Stimulated activated CD4-positive, alpha-beta T cell treated with anti-CD3 and anti-CD28 coated beads, Interleukin-1b, Interleukin-23, amount 100 ng/mL, for 24 hours (primary cell): Measurements from ENCODE around the gene ZSCAN21.
"Not testable (repeated sequence)": the region's sequence is repeated elsewhere in the genome, so short reads cannot be mapped to it uniquely, and the experiment has no call there.

Experiments
- DNase-seq, 4 experiments: peaks; one replicate each; pipeline ENCODE4 v3.0.0-alpha.2; 2020; ENCODE audit warnings: low read depth in 4 of 4, low spot score in 1 of 4

The ZSCAN21 gene

DNA sequence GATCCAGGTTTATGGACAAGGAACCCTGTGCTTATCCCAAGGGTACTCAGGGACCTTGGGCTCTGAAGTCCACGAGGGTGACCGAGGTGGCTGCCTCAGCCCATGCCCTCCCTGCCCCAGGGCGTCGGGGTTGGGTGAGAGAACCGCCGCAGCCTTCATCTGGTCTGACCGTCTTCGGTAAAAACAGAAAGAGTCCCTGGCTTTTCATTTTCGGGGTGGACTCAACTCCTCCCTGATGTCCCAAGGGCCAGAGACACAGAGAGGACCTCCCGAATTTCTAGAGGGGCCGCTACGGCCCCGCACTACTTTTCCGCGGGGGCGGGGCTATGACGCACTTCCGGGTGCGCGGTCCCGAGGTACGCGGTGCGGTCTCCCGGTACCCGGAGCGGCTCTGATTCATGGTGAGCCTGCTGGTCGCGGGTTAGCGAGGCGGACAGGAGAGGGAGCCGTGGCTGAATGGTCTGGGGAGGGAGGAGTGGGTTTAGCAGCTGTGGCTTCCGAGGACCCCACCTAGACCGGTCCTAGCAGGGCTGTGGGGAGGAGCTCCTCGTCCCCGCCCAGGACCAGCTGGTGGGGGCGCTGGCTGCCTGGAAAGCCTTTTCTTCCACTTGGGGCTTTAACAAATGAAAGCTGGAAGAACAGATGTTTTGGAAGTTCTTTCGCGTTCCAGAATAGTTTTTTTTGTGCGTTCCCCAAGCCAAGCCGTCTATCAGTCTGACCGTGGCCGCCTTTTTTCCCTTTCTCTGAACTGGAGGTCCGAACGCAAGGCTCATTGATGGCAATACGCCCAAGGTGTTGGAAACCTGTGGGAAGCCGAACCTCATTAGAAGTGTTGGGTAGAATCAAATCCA lies at the start of gene ZSCAN21:
Gene ZSCAN21 (plus strand): TSS at position 334 of the 851 bp plus-strand sequence. CDS start 7,233 bp downstream, outside the sequence.
- DNase-seq = peak; percentile 64 to 75 (median 72)

DNA sequence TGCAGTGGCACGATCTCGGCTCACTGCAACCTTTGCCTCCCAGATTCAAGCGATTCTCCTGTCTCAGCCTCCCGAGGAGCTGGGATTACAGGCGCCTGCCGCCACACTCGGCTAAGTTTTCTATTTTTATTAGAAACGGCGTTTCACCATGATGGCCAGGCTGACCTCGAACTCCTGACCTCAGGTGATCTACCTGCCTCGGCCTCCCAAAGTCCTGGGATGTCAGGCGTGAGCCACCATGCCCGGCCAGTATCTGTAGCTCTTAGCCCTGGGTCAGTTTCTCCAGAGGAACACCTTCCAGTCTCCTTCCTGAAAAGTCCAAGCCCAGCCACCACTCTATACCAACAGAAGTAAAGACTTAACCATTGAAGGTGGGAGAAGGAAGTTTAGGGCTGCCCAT lies 49.3 kb upstream of the ZSCAN21 start:
- no peak for DNase-seq

DNA sequence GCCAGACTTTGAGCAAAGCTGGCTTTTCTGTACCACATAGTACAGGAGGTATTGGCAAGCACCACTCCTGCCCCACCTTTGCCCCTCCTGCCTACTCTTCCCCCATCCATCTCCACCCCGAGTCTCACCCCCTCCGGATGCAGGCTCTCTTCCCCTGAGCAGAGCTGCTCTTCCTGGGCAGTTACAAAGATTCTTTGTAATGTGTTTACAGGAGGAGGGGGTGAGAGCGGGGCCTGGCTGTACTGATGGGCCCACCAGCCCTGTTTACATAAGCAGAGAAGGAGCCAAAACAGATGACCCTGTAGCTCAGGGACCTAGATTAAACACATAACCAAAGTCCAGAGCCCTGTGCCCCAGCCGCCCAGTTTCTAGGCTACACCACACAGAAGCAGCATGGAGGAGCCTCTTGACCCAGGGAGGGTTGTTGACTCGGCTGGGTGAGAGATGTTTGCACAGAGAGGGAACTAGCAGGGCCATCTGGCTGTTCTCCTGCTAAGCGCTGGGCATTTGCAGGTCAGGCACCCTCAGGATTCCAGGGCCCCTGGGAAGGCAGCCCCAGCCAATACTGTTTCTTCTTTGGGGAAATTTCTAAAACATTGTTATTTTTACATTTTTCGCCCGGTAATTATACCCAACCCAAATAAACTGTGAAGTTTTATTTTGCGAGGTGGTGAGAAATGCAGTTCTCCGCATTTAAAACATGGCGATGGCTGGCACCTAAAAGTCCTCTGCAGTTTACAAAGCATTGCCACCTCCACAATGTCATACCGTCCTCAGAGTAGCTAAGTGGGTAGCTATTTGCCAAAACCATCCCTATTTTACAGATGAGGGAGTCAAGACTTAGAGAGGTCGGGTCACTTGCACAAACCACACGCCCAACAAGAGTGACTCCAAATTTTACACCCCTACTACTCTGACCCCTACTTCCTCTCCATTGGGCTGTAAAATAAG lies 45.6 kb upstream of the ZSCAN21 start:
- no peak for DNase-seq

DNA sequence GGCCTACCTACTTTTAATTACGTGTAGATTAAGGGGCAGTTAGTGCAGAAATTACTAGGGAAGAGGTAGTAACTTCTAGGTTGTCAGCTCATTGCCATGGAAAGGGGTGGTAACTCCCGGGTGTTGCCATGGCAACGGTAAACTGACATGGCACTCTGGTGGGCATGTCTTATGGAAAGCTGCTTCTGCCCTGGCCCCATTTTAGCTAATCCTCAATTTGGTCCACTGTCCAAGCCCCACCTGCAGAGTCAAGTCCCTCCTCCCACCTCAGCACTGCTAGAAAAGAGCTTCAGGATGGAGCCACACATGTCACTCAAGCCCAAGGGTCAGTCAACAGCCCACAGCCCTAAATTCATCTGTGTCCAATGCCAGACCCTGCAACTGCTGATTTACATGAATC lies 41.7 kb upstream of the ZSCAN21 start:
- no peak for DNase-seq

DNA sequence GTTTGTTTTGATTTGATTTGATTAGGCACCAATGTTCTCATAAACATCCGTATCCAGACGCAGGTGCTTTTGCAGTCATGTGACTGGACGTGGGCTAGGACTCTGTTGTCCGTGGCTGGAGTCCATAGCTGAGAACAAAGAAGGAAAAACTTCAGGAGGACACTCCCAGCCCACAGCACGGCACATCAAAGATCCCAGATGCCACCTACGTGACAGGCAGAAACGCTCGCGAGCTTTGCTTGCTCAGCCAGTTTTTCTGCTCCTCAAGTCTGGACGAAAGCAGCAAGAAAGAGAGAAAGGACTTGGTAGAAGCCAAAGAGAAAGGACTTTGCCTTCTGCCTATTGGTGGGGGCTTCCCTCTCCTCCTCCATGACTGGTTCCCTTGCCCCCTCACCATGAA lies 41.0 kb upstream of the ZSCAN21 start:
- DNase-seq = no peak

DNA sequence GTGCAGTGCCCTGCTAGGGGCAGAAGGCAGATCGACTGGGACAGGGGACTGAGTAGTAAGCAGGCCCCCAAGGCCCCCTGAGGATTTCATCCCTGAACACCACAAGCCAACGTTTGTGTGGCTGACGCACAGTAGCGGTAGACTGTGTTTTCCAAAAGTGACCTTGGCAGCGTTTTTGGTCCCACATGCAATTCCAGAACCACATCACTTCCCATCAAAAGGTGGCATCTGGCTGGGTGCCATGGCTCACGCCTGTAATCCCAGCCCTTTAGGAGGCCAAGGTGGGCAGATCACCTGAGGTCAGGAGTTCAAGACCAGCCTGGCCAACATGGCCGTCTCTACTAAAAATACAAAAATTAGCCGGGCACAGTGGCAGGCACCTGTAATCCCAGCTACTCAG lies 39.6 kb upstream of the ZSCAN21 start:
- not testable (repeated sequence) for DNase-seq

DNA sequence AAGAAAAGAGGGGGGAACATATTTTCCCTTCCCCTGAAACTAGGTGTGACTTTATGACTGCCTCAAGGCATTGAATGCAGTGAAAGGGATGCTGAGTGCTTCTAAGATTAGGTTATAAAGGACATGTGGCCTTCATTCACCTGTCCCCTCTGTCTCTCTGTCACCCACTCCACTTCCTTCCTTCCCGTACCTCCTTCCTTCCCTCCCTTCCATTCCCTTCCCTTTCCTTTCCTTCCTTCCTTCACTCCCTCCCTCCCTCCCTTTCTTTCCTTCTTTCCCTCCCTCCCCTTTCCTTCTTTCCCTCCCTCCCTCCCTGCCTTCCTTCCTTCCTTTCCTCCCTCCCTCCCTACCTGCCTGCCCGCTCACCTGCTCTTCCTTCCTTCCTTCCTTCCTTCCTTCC lies 38.7 kb upstream of the ZSCAN21 start:
- no peak for DNase-seq

DNA sequence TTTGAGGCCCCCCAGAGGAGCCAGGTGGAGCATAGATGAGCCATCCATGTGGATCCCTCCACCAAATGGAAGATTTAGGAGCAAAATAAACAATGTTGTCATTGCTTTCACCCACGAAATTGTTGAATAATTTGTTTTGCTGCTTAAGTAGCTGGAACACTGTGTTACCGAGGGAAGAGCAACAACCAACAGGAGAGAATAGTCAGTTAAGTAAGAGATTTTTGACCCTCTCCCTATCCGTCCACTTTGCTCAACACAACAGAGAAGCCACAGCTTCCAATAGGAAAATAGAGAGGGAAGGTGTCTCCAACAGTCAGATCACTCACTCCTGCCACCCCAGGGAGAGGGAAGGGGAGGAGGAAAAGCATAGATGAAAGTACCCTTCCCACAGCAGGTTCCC lies 38.1 kb upstream of the ZSCAN21 start:
- no peak for DNase-seq

DNA sequence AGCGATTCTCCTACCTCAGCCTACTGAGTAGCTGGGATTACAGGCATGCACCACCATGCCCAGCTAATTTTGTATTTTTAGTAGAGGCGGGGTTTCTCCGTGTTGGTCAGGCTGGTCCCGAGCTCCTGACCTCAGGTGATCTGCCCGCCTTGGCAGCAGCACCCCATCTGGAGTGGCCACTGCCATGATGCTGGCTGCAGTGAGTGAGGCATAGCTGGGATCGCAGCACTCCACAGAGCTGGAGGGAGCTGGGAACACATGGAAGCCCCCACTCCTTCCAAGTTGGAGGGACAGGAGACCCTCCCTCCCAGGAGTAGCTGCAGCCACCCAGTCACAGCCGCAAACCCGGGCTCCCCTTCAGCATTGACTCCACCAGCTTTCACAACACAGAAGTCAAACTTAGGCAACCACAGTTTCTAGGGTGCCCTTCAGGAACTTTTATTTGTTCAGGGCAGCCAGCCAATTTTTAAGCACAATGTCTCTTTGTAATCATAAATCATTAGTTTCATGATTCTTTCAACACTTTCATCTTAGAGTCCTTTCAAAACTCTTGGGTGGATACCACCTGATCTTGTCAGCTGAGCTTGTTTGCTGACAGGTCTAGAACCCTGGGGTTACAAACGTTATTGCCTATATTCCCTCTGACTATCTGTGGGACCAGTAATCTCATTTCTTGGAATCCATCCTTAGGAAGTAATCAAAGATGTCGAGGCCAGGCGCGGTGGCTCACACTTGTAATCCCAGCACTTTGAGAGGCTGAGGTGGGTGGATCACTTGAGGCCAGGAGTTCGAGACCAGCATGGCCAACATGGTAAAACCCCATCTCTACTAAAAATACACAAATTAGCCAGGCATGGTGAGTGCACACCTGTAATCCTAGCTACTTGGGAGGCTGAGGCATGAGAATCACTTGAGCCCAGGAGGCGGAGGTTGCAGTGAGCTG lies 36.9 kb upstream of the ZSCAN21 start:
- not testable (repeated sequence) for DNase-seq

DNA sequence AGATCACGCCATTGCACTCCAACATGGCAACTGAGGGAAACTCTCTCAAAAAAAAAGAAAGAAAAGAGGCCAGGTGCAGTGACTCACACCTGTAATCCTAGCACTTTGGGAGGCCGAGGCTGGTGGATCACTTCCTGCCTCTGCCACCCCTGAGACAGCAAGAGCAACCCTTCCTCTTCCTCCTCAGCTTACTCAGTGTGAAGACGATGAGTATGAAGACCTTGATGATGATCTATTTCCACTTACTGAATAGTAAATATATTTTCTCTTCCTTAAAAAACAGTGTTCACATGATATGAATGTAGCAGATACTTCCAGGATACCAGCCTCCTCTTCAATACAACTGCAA lies 36.3 kb upstream of the ZSCAN21 start:
- DNase-seq = peak in 1 of 4 experiments; percentile 19

DNA sequence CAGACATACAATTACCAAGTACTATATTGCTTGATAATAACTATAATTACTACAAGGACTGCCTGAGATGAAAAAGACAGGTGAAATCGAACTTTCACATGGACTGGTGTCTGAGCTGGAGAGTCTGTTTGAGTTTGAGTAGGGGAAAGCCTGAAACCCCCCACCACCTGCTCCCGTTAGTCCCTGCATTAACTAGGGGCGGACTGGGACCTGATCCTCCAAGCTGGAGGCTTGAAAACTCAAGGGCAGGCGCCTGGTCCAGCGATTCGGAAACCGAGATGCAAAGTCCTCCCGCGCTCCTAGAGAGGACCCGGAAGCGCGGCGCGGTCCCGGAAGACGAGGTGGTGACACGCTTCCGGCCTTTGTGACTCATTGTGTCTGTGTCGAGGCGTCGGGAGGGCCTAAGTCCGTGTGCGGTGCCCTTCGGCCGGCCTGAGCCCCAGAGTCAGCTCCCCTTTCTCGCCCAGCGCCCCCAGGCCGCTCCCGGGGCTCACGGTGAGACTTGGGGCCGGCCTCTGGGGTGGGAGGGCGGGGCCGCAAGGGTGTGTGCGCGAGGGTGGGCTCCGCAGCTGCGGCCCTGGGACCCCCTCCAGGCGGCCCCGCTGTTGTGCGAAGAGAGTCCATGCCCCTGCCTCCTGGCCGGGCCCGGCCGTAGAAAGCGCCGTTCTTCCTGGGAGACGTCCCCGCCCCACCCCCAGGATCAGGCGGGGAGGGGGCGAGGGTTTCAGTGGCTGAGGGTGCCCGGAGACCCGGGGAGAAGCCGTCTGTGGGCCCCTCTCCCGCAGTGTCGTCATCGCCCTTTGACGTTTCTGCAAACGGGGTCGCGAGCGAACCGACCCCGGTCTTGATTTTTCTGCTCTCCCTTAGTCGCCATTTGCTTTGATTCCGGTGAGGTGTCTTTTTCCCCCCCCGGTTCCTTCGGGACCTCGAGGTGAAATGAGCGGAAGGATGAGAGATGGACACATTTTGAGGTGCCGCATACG lies 34.1 kb upstream of the ZSCAN21 start, which contains the start of gene ZKSCAN1:
Gene ZKSCAN1 (plus strand): TSS at position 365 of the 983 bp plus-strand sequence. CDS start 7,911 bp downstream, outside the sequence.
- DNase-seq = peak; percentile 48 to 77 (median 64)

DNA sequence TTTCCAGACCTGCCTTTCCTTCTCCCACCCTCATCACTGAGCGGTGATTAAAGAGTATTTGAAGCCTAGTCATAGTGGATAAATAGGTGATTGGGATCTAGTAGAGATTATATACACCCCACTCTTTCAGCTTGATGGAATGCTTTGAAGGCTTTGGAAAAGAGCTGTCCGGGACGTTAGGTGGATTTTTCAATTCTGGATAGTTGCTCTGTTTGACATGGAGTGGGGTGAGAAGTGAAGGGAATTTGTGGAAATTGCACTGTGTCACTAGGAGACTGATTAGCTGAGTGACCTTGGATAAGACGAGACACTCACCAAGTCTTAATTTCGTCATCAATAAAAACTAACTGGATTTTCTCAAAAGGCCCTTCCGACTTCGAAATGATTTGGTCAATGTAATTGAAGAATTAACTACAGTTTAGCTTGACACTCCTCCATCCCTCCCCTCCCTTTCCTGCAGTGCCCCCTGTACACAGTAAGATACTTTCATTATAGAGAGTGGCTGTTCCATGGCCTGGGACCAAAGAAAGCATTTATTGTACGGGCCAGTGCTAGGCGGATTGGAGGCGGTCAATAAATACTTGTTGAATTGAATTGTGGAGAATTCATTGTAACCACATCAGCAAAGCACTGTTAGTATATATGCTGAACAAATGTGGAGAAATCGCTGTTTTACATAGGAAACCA lies 33.2 kb upstream of the ZSCAN21 start:
- no peak for DNase-seq

DNA sequence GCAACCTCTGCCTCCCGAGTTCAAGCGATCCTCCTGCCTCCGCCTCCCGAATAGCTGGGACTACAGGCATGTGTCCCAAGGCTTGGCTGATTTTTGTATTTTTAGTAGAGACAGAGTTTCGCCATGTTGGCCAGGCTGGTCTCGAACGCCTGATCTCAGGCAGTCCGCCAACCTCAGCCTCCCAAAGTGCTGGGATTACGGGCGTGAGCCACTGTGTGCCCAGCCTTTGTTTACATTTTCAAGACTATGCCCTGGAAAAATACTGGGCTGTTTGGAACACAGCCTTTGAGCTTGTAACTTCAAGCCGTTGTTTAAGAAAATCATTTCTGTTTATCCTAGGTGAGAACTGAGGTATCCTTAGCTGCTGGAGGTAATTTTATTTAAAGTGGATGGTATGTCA lies 32.3 kb upstream of the ZSCAN21 start:
- DNase-seq = no peak

DNA sequence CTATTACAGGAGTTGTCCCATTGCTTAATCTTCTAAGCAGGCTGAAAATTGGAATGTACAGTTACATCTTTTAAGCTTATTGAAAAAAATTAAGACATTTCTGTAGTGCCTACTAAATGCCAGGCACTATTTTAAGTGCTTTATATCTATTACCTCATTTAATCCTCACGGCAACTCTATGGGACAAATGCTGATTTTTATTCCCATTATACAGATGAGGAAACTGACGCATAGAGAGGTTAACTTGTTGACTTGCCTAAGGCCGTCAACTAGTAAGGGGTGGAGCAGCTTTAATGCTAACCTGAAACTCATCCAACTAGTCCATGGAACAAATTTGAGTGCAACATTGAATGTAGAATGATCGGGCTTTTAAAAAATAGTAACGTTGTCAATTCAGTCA lies 31.7 kb upstream of the ZSCAN21 start:
- DNase-seq = no peak

DNA sequence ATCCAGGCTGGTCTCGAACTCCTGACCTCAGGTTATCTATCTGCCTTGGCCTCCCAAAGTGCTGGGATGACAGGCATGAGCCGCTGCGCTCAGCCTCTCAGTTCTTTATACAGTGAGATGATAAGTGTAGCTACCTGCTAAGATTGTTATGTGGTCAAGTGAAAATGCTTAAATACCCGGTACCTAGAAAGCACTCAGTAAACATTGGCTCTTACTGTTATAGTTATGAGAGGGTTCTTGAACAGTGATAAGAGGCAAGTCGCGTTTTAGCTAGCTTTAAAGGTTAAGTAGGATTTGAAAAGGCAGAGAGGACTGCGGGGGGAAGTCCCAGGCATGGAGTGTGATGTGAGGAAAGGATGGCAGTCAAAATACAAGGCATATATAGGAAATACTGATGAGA lies 29.7 kb upstream of the ZSCAN21 start:
- DNase-seq = no peak

DNA sequence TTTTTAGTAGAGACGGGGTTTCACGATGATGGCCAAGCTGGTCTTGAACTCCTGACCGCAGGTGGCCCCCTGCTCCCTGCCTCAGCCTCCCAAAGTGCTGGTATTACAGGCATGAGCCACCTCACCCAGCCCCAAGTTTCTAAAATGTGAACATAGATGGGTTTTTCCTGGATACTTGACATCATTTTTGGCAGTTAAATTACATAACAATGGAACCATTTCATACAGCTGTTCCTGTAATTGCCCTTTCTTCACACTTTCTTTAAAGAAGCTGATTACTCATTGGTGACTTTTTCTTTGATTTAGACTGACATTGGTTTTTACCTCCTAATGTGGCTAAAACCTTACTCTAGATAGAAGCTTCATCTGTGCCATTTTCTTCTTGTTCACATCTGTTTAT lies 28.3 kb upstream of the ZSCAN21 start:
- DNase-seq = no peak

DNA sequence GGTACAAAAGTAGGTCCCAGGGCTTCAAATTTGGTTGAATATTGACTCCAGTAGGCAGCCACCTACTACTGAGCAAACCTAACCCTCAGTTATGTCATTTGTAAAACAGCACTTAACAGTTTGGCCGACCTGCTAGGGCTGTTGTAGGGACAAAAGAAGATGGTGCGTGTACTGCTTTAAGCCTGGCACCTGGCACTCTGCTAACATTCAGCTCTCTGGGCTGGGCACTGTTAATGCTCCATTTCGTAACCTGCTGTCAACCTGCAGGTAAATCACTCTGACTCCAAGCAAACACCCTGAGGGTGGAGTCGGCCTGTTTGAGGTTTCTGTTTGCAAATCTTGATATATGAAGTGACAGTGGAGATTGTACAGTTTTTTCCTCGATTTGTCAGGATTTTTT lies 27.0 kb upstream of the ZSCAN21 start:
- DNase-seq = no peak

DNA sequence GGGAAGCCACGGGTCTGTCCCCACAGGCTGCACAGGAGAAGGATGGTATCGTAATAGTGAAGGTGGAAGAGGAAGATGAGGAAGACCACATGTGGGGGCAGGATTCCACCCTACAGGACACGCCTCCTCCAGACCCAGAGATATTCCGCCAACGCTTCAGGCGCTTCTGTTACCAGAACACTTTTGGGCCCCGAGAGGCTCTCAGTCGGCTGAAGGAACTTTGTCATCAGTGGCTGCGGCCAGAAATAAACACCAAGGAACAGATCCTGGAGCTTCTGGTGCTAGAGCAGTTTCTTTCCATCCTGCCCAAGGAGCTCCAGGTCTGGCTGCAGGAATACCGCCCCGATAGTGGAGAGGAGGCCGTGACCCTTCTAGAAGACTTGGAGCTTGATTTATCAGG lies 26.0 kb upstream of the ZSCAN21 start:
- DNase-seq = no peak

DNA sequence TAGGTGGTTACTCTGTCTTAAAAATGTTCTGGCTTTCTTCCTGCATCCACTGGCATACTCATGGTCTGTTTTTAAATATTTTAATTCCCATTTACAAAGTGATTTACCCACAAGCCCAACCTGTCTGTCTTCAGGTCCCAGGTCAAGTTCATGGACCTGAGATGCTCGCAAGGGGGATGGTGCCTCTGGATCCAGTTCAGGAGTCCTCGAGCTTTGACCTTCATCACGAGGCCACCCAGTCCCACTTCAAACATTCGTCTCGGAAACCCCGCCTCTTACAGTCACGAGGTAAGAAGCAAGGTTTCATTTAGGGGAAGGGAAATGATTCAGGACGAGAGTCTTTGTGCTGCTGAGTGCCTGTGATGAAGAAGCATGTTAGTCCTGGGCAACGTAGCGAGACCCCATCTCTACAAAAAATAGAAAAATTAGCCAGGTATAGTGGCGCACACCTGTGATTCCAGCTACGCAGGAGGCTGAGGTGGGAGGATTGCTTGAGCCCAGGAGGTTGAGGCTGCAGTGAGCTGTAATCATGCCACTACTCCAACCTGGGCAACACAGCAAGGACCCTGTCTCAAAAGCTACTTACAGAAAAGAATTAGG lies 25.5 kb upstream of the ZSCAN21 start:
- no peak for DNase-seq
